SK-N-MC (cell line): ENCODE data around the gene DDX39A.

Experiments
- EZH2 ChIP-seq: fragments of 200-600 bp; sonication (generic); IDR thresholded peaks from one replicate; pipeline ENCODE4 v1.6.1; 2017; ENCODE audit warnings: antibody characterized with exemption
- FOXP2 ChIP-seq: optimal IDR thresholded peaks from 2 replicates; pipeline ENCODE3; 2011; ENCODE audit warnings: mild to moderate bottlenecking, moderate library complexity; ENCODE audit not compliant: insufficient read depth; ENCODE audit errors: extremely low read length, control extremely low read depth
- POLR2AphosphoS5 ChIP-seq: IDR thresholded peaks from 2 replicates; pipeline ENCODE4 v1.6.1; 2012; ENCODE audit warnings: mild to moderate bottlenecking, low read depth, low read length, borderline replicate concordance

DNA sequence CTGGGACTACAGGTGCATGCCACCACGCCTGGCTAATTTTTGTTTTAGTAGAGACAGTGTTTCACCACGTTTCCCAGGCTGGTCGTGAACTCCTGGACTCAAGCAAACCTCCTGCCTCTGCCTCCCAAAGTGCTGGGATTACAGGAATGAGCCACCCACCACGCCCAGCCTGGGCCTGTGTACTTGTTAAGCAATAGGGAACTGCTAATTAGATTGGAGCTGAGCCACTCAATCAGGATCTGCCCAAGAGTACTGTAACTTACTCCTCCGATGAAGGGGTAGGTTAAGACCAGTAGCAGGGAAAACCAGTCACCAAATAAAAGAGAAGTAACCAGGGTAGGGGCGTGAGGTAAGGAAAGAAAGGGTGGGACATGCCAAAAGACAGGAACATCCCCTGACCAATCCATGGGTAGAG lies 2.3 kb downstream of the DDX39A start:
- no peak for TF ChIP-seq EZH2
- no peak for TF ChIP-seq POLR2AphosphoS5
- no peak for TF ChIP-seq FOXP2
